Activated T-helper 17 cell treated with anti-CD3 and anti-CD28 coated beads, Interleukin-2, amount 50 U/mL, for 72 hours (primary cell): ENCODE data around the gene AUTS2. TPM values are rescaled to one million over a fixed set of nuclear protein-coding genes. Genes with fewer than 3 reads are reported as not detected.

Experiments
- ATAC-seq: fragments of 150-1000 bp; cut with Tn5 transposase; replicated peaks from 2 replicates; pipeline ENCODE4 v1.10.0; 2021; ENCODE audit warnings: mild to moderate bottlenecking, moderate library complexity
- H3K27ac Mint-ChIP-seq: one replicate; pipeline ENCODE4 v1.8.0; 2022; ENCODE audit warnings: mixed read lengths
- H3K27me3 Mint-ChIP-seq: one replicate; pipeline ENCODE4 v1.8.0; 2022; ENCODE audit warnings: mixed read lengths
- H3K36me3 Mint-ChIP-seq: one replicate; pipeline ENCODE4 v1.8.0; 2022; ENCODE audit warnings: low read depth, mild to moderate bottlenecking, mixed read lengths
- H3K4me1 Mint-ChIP-seq: one replicate; pipeline ENCODE4 v1.8.0; 2022; ENCODE audit warnings: mixed read lengths
- H3K4me3 Mint-ChIP-seq: one replicate; pipeline ENCODE4 v1.8.0; 2022; ENCODE audit warnings: mild to moderate bottlenecking, mixed read lengths
- H3K9me3 Mint-ChIP-seq: one replicate; pipeline ENCODE4 v1.8.0; 2022; ENCODE audit warnings: mixed read lengths
- total RNA-seq, 2 donors: library from RNA; stranded (reverse); gene quantifications; one replicate each; pipeline ENCODE4 v1.2.3, GENCODE V29; 2022

Gene AUTS2
- total RNA-seq, 2 donors from 2014 or later, result 20.1 to 39.9 TPM

- ATAC-seq, result no peak
- no peaks in the 10 kb centered on the region for H3K36me3 Mint-ChIP-seq
- H3K27ac Mint-ChIP-seq, result no peak overlapping the region
- no peaks in the 10 kb centered on the region for H3K4me1 Mint-ChIP-seq
- H3K4me3 Mint-ChIP-seq, result no peak overlapping the region
- peaks cover 6% of the 10 kb centered on the region for H3K9me3 Mint-ChIP-seq
- H3K27me3 Mint-ChIP-seq, result no peaks in the 10 kb centered on the region
Measured at GRCh38 chr7:69996121-69996520, 397.8 kb downstream of the AUTS2 start.

- ATAC-seq, result no peak
- no peaks in the 10 kb centered on the region for H3K9me3 Mint-ChIP-seq
- H3K27ac Mint-ChIP-seq, result no peak overlapping the region
- no peaks in the 10 kb centered on the region for H3K36me3 Mint-ChIP-seq
- H3K4me1 Mint-ChIP-seq, result no peaks in the 10 kb centered on the region
- H3K4me3 Mint-ChIP-seq, result no peak overlapping the region
- no peaks in the 10 kb centered on the region for H3K27me3 Mint-ChIP-seq
Measured at GRCh38 chr7:70000737-70001348, 402.6 kb downstream of the AUTS2 start.

GRCh38 chr7:70005480-70005879 lies 407.2 kb downstream of the AUTS2 start:
- Mint-ChIP-seq H3K4me1 (no peaks in the 10 kb centered on the region), H3K27me3 (peaks cover 4% of the 10 kb centered on the region), H3K4me3 (no peak overlapping the region), H3K27ac (no peak overlapping the region), H3K9me3 (no peaks in the 10 kb centered on the region), H3K36me3 (no peaks in the 10 kb centered on the region)
- no peak for ATAC-seq

- Mint-ChIP-seq H3K9me3 (no peaks in the 10 kb centered on the region), H3K36me3 (no peaks in the 10 kb centered on the region), H3K4me1 (no peaks in the 10 kb centered on the region), H3K27me3 (peaks cover 4% of the 10 kb centered on the region), H3K4me3 (no peak overlapping the region), H3K27ac (no peak overlapping the region)
- no peak for ATAC-seq
Measured at GRCh38 chr7:70005891-70006260, 407.6 kb downstream of the AUTS2 start.

- Mint-ChIP-seq H3K9me3 (no peaks in the 10 kb centered on the region), H3K4me3 (no peak overlapping the region), H3K27me3 (peaks cover 4% of the 10 kb centered on the region), H3K4me1 (no peaks in the 10 kb centered on the region), H3K36me3 (no peaks in the 10 kb centered on the region), H3K27ac (no peak overlapping the region)
- no peak for ATAC-seq
Measured at GRCh38 chr7:70006261-70006920, 408.1 kb downstream of the AUTS2 start.

- H3K36me3 Mint-ChIP-seq, result no peaks in the 10 kb centered on the region
- no peaks in the 10 kb centered on the region for H3K9me3 Mint-ChIP-seq
- no peaks in the 10 kb centered on the region for H3K4me1 Mint-ChIP-seq
- H3K27ac Mint-ChIP-seq, result no peak overlapping the region
- peaks cover 7% of the 10 kb centered on the region for H3K27me3 Mint-ChIP-seq
- no peak for ATAC-seq
- no peak overlapping the region for H3K4me3 Mint-ChIP-seq
Measured at GRCh38 chr7:70008466-70008865, 410.2 kb downstream of the AUTS2 start.

GRCh38 chr7:70014472-70015177 lies 416.4 kb downstream of the AUTS2 start:
- Mint-ChIP-seq H3K27me3 (peaks cover 3% of the 10 kb centered on the region), H3K4me3 (no peak overlapping the region), H3K4me1 (no peaks in the 10 kb centered on the region), H3K36me3 (no peaks in the 10 kb centered on the region), H3K9me3 (no peaks in the 10 kb centered on the region), H3K27ac (no peak overlapping the region)
- ATAC-seq, result no peak

GRCh38 chr7:70015353-70015752 lies 417.1 kb downstream of the AUTS2 start:
- no peak for ATAC-seq
- Mint-ChIP-seq H3K36me3 (no peaks in the 10 kb centered on the region), H3K4me3 (no peak overlapping the region), H3K27me3 (peaks cover 3% of the 10 kb centered on the region), H3K27ac (no peak overlapping the region), H3K4me1 (no peaks in the 10 kb centered on the region), H3K9me3 (no peaks in the 10 kb centered on the region)

GRCh38 chr7:70016044-70016770 lies 417.9 kb downstream of the AUTS2 start:
- no peaks in the 10 kb centered on the region for H3K9me3 Mint-ChIP-seq
- ATAC-seq, result no peak
- no peak overlapping the region for H3K27ac Mint-ChIP-seq
- no peak overlapping the region for H3K4me3 Mint-ChIP-seq
- H3K36me3 Mint-ChIP-seq, result no peaks in the 10 kb centered on the region
- peaks cover 3% of the 10 kb centered on the region for H3K27me3 Mint-ChIP-seq
- H3K4me1 Mint-ChIP-seq, result no peaks in the 10 kb centered on the region

GRCh38 chr7:70017357-70017756 lies 419.1 kb downstream of the AUTS2 start:
- Mint-ChIP-seq H3K9me3 (no peaks in the 10 kb centered on the region), H3K4me3 (no peak overlapping the region), H3K4me1 (no peaks in the 10 kb centered on the region), H3K27me3 (peaks cover 3% of the 10 kb centered on the region), H3K36me3 (no peaks in the 10 kb centered on the region), H3K27ac (no peak overlapping the region)
- no peak for ATAC-seq

GRCh38 chr7:70018700-70019099 lies 420.4 kb downstream of the AUTS2 start:
- H3K36me3 Mint-ChIP-seq, result no peaks in the 10 kb centered on the region
- H3K4me1 Mint-ChIP-seq, result no peaks in the 10 kb centered on the region
- no peak overlapping the region for H3K4me3 Mint-ChIP-seq
- H3K27ac Mint-ChIP-seq, result no peak overlapping the region
- H3K27me3 Mint-ChIP-seq, result no peaks in the 10 kb centered on the region
- ATAC-seq, result no peak
- H3K9me3 Mint-ChIP-seq, result no peaks in the 10 kb centered on the region

GRCh38 chr7:70027867-70028266 lies 429.6 kb downstream of the AUTS2 start:
- H3K4me3 Mint-ChIP-seq, result no peak overlapping the region
- H3K36me3 Mint-ChIP-seq, result no peaks in the 10 kb centered on the region
- no peak overlapping the region for H3K27ac Mint-ChIP-seq
- H3K27me3 Mint-ChIP-seq, result peaks cover 4% of the 10 kb centered on the region
- no peak for ATAC-seq
- H3K9me3 Mint-ChIP-seq, result no peaks in the 10 kb centered on the region
- no peaks in the 10 kb centered on the region for H3K4me1 Mint-ChIP-seq

- peaks cover 4% of the 10 kb centered on the region for H3K27me3 Mint-ChIP-seq
- no peaks in the 10 kb centered on the region for H3K9me3 Mint-ChIP-seq
- no peaks in the 10 kb centered on the region for H3K4me1 Mint-ChIP-seq
- no peak for ATAC-seq
- no peak overlapping the region for H3K4me3 Mint-ChIP-seq
- H3K27ac Mint-ChIP-seq, result no peak overlapping the region
- H3K36me3 Mint-ChIP-seq, result no peaks in the 10 kb centered on the region
Measured at GRCh38 chr7:70028620-70029019, 430.3 kb downstream of the AUTS2 start.

- H3K9me3 Mint-ChIP-seq, result no peaks in the 10 kb centered on the region
- no peaks in the 10 kb centered on the region for H3K4me1 Mint-ChIP-seq
- H3K27ac Mint-ChIP-seq, result no peak overlapping the region
Measured at GRCh38 chr7:70029993-70030392, 431.7 kb downstream of the AUTS2 start.

GRCh38 chr7:70030745-70031144 lies 432.5 kb downstream of the AUTS2 start:
- no peak overlapping the region for H3K27ac Mint-ChIP-seq
- H3K36me3 Mint-ChIP-seq, result no peaks in the 10 kb centered on the region
- peaks cover 4% of the 10 kb centered on the region for H3K27me3 Mint-ChIP-seq
- no peaks in the 10 kb centered on the region for H3K4me1 Mint-ChIP-seq
- no peaks in the 10 kb centered on the region for H3K9me3 Mint-ChIP-seq
- no peak overlapping the region for H3K4me3 Mint-ChIP-seq
- no peak for ATAC-seq

More at GRCh38 chr7:70029993-70030392, 431.7 kb downstream of the AUTS2 start:
- no peak overlapping the region for H3K4me3 Mint-ChIP-seq
- no peak for ATAC-seq
- H3K27me3 Mint-ChIP-seq, result peaks cover 4% of the 10 kb centered on the region
- H3K36me3 Mint-ChIP-seq, result no peaks in the 10 kb centered on the region
